ENCODE results near the gene CTDSP1. TPM values are rescaled to one million over a fixed set of nuclear protein-coding genes. Genes with fewer than 3 reads are reported as not detected.

The CTDSP1 gene
- total RNA-seq, 1 experiment from 2014 or later: 25.4 TPM

- no peak for TF ChIP-seq GRHL2 (CRISPR knock-in tag; IDR thresholded peaks at IDR 0.05; ENCODE audit: insufficient replicate concordance, severe bottlenecking)
- no peak for TF ChIP-seq ARID4B (CRISPR knock-in tag; IDR thresholded peaks at IDR 0.05; ENCODE audit: borderline replicate concordance)
- no peak for TF ChIP-seq STAT6 (CRISPR knock-in tag; conservative IDR thresholded peaks at IDR 0.05; ENCODE audit: low read depth)
- no peak for TF ChIP-seq HMGA2 (CRISPR knock-in tag; IDR thresholded peaks at IDR 0.05)
- no peak for TF ChIP-seq TCF7 (CRISPR knock-in tag; IDR thresholded peaks at IDR 0.05; ENCODE audit: low read depth)
- 0 out of 2 replicates have a peak, but pooled peaks have one; percentile 41 for TF ChIP-seq USF1 (CRISPR knock-in tag; IDR thresholded peaks at IDR 0.05)
- TF ChIP-seq GABPB1 (CRISPR knock-in tag; IDR thresholded peaks at IDR 0.05): peak; percentile 63
- TF ChIP-seq ETV6 (CRISPR knock-in tag; IDR thresholded peaks at IDR 0.05): peak; percentile 74; the same call in 1 of the 2 replicates
- TF ChIP-seq ZNF396 (CRISPR knock-in tag; IDR thresholded peaks at IDR 0.05; ENCODE audit: borderline replicate concordance): no peak
- 0 out of 2 replicates have a peak, but pooled peaks have one; percentile 27 for TF ChIP-seq NFYB (CRISPR knock-in tag; conservative IDR thresholded peaks at IDR 0.05; ENCODE audit: low read depth)
- TF ChIP-seq RELA (CRISPR knock-in tag; IDR thresholded peaks at IDR 0.05; ENCODE audit: borderline replicate concordance): no peak
- no peak for TF ChIP-seq ZNF263 (CRISPR knock-in tag; IDR thresholded peaks at IDR 0.05; ENCODE audit: low read depth)
- peak; percentile 64; the same call in 1 of the 2 replicates for TF ChIP-seq ZNF423 (CRISPR knock-in tag; IDR thresholded peaks at IDR 0.05)
- TF ChIP-seq FOXK1 (CRISPR knock-in tag; IDR thresholded peaks at IDR 0.05): peak; percentile 47; the same call in 1 of the 2 replicates
- no peak for TF ChIP-seq MXD4 (CRISPR knock-in tag; IDR thresholded peaks at IDR 0.05; ENCODE audit: borderline replicate concordance)
- no peak; the same call in 1 of the 2 replicates for TF ChIP-seq HMGXB4 (CRISPR knock-in tag; IDR thresholded peaks at IDR 0.05)
- TF ChIP-seq ZNF416 (CRISPR knock-in tag; IDR thresholded peaks at IDR 0.05): 0 out of 2 replicates have a peak, but pooled peaks have one; percentile 21
- peak; percentile 63 for TF ChIP-seq SP1 (CRISPR knock-in tag; conservative IDR thresholded peaks at IDR 0.05)
- no peak for TF ChIP-seq ZBTB43 (CRISPR knock-in tag; IDR thresholded peaks at IDR 0.05)
- TF ChIP-seq CBFB (CRISPR knock-in tag; IDR thresholded peaks at IDR 0.05; ENCODE audit: low read depth): no peak
- 0 out of 2 replicates have a peak, but pooled peaks have one; percentile 18 for TF ChIP-seq ZNF281 (CRISPR knock-in tag; IDR thresholded peaks at IDR 0.05)
- TF ChIP-seq CDX4 (CRISPR knock-in tag; IDR thresholded peaks at IDR 0.05; ENCODE audit: borderline replicate concordance): no peak
Measured at GRCh38 chr2:218406209-218406948, 6.7 kb downstream of the CTDSP1 start (continued).

All from WTC11 (cell line).